ENCODE results near the gene MAP3K21. TPM values are rescaled to one million over a fixed set of nuclear protein-coding genes. Genes with fewer than 3 reads are reported as not detected.
A peak's percentile ranks its signal among the peaks of the same experiment; 100 is the strongest.

The MAP3K21 gene
- polyA plus RNA-seq, 1 experiment, result 0.42 TPM

DNA sequence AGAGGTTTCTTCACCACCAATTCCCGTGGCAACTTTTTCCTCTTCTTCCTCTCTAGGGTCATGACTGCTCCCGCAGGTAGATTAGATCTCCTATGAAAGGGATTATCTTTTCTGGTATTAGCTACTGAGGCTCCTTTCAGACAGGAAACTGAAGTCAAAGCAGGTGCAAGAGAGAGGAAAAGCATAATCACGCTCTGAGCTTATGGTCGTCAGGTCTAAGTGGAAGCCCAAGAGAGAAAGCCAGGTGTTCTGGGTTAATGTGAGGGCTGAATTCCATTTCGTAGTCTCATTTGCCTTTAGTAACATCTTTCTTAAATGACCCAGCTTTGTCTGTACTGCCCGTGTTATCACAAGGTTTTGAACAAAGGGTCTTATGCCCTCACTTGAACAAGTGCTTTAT, 8.3 kb upstream of the MAP3K21 start:
- TF ChIP-seq, protein P1, sequence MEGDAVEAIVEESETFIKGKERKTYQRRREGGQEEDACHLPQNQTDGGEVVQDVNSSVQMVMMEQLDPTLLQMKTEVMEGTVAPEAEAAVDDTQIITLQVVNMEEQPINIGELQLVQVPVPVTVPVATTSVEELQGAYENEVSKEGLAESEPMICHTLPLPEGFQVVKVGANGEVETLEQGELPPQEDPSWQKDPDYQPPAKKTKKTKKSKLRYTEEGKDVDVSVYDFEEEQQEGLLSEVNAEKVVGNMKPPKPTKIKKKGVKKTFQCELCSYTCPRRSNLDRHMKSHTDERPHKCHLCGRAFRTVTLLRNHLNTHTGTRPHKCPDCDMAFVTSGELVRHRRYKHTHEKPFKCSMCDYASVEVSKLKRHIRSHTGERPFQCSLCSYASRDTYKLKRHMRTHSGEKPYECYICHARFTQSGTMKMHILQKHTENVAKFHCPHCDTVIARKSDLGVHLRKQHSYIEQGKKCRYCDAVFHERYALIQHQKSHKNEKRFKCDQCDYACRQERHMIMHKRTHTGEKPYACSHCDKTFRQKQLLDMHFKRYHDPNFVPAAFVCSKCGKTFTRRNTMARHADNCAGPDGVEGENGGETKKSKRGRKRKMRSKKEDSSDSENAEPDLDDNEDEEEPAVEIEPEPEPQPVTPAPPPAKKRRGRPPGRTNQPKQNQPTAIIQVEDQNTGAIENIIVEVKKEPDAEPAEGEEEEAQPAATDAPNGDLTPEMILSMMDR (IDR thresholded peaks at IDR 0.05; ENCODE audit: low read depth, low read length), result no peak
- DNase-seq (ENCODE audit: low read depth, low spot score), result no peak
- Histone ChIP-seq H3K27ac (ENCODE audit: low read depth, low read length) (no peak overlapping the region), H3K4me3 (ENCODE audit: low read depth, low read length) (no peak overlapping the region), H3K27me3 (ENCODE audit: control insufficient read depth, insufficient read depth, low read length) (peaks cover 7% of the 10 kb centered on the region), H3K9me3 (ENCODE audit: control insufficient read depth, insufficient read depth, low read length) (no peaks in the 10 kb centered on the region)
- POLR2A ChIA-PET, result no interaction called here
- CTCF ChIA-PET, result interaction anchor here (1.4 to 1.5 kb wide), 2 partner anchors 14 to 45 kb away, joined by 4 to 5 read pairs; no protein-coding TSS in a partner anchor

DNA sequence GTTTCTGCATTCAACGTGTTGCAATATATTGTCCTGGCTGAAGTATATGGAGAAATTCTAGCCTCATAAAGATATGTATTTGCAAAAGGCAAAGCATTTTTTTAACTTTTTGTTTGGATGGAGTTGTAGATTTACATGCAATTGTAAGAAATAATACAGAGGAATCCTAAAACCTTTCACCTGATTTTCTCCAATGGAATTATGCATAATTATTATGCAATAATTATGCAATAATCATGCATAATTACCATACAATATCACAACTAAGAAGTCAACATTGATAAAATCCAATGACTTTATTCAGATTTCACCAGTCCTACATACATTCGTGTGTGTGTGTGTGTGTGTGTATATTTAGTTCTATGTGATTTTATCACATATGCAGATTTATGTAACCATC, 7.5 kb upstream of the MAP3K21 start:
- Histone ChIP-seq H3K4me3 (ENCODE audit: low read depth, low read length) (no peak overlapping the region), H3K9me3 (ENCODE audit: control insufficient read depth, insufficient read depth, low read length) (no peaks in the 10 kb centered on the region), H3K27ac (ENCODE audit: low read depth, low read length) (no peak overlapping the region), H3K27me3 (ENCODE audit: control insufficient read depth, insufficient read depth, low read length) (peaks cover 7% of the 10 kb centered on the region)
- POLR2A ChIA-PET, result no interaction called here
- TF ChIP-seq, protein P1 (IDR thresholded peaks at IDR 0.05; ENCODE audit: low read depth, low read length), result no peak
- CTCF ChIA-PET, result interaction anchor here (1.4 to 1.5 kb wide), 2 partner anchors 15 to 44 kb away, joined by 4 to 5 read pairs; no protein-coding TSS in a partner anchor
- no peak for DNase-seq (ENCODE audit: low read depth, low spot score)

DNA sequence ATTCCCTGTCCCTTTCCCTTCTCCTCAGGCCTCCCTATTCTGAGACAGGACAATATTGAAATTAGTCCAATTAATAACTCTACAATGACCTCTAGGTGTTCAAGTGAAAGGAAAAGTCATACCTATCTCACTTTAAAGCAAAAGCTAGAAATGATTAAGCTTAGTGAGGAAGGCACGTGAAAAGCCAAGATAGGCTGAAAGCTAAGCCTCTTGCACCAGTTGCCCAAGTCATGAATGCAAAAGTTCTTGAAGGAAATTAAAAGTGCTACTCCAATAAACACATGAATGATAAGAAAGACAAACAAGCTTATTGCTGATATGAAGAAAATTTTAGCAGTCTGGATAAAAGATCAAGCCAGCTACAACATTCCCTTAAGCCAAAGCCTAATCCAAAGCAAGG, 3.8 kb upstream of the MAP3K21 start:
- Histone ChIP-seq H3K4me3 (ENCODE audit: low read depth, low read length) (no peak overlapping the region), H3K9me3 (ENCODE audit: control insufficient read depth, insufficient read depth, low read length) (no peaks in the 10 kb centered on the region), H3K27me3 (ENCODE audit: control insufficient read depth, insufficient read depth, low read length) (peaks cover 12% of the 10 kb centered on the region), H3K27ac (ENCODE audit: low read depth, low read length) (no peak overlapping the region)
- POLR2A ChIA-PET, result no interaction called here
- CTCF ChIA-PET, result no interaction called here
- no peak for DNase-seq (ENCODE audit: low read depth, low spot score)
- TF ChIP-seq, protein P1 (IDR thresholded peaks at IDR 0.05; ENCODE audit: low read depth, low read length), result no peak

DNA sequence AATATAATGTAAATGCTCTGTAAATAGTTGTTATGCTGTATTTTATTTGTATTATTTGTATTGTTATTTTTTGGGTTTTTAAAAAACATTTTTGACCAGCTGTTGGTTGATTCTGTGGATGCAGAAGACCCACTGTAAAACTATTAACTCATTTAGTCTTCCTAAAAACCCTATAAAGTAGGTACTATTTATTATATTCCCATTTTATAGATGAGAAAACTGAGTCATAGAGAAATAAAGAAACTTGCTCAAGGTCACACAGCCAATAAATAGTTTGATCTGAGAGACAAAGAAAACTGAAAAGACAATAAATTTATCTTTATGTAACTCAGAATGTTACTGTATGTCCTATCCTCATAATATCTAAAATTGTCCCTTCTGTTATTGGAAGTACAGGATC, 1.2 kb upstream of the MAP3K21 start:
- Histone ChIP-seq H3K27me3 (ENCODE audit: control insufficient read depth, insufficient read depth, low read length) (peaks cover 18% of the 10 kb centered on the region), H3K4me3 (ENCODE audit: low read depth, low read length) (no peak overlapping the region), H3K27ac (ENCODE audit: low read depth, low read length) (no peak overlapping the region), H3K9me3 (ENCODE audit: control insufficient read depth, insufficient read depth, low read length) (no peaks in the 10 kb centered on the region)
- TF ChIP-seq, protein P1 (IDR thresholded peaks at IDR 0.05; ENCODE audit: low read depth, low read length), result no peak
- no peak for DNase-seq (ENCODE audit: low read depth, low spot score)
- ChIA-PET POLR2A (no interaction called here), CTCF (interaction anchor here (1.0 to 1.2 kb wide), 2 partner anchors 21 to 38 kb away, joined by 3 to 4 read pairs; no protein-coding TSS in a partner anchor)

DNA sequence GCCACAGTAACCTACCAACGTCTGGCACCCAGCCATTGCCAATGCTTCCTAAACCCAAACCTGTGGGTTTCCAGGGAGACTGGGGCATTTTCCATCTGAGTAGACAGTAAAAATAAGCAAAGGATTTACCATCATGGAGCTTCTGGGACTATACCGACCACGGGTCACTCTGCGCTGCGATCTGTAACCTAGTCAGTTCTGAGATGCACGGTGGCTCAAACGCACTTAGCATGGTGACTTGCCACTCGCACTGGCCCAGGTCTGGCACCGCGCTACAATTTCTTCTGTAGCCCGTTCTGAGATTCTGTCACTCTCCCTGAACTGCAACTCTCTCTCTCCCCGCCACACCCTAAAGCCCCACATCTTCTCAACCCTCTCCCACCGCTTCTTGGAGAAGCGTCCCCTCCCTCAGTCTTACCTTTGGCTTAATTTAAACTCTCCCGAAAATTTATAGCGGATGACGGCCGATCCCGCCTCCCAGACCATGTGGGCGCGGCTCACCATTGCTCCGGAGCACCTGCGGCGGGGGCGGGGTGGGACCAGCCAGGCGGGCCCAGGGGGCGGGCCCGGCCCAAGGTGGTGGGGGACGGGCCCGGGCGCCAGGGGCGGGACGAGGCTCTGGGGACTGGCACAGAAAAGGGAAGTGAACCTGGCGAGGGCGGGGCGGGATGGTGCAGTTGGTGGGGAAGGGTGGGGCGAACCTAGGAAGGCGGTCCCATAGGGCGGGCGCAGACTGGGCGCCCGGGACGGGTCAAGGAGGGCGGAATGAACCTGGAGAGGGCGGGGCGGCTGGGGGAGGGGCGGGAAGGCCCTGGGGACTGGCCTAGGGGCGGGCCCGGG, 493 bp upstream of the MAP3K21 start:
- DNase-seq (ENCODE audit: low read depth, low spot score), result no peak
- ChIA-PET CTCF (interaction anchor here (1.0 to 1.2 kb wide), 2 partner anchors 22 to 37 kb away, joined by 3 to 4 read pairs; no protein-coding TSS in a partner anchor), POLR2A (no interaction called here)
- Histone ChIP-seq H3K27ac (ENCODE audit: low read depth, low read length) (no peak overlapping the region), H3K27me3 (ENCODE audit: control insufficient read depth, insufficient read depth, low read length) (peaks cover 16% of the 10 kb centered on the region), H3K4me3 (ENCODE audit: low read depth, low read length) (peak overlapping the region; percentile 7; the same call in 1 of the 2 replicates), H3K9me3 (ENCODE audit: control insufficient read depth, insufficient read depth, low read length) (no peaks in the 10 kb centered on the region)
- TF ChIP-seq, protein P1 (IDR thresholded peaks at IDR 0.05; ENCODE audit: low read depth, low read length), result no peak

Data from AG04450 (cell line).